SK-N-SH (cell line): ENCODE results near the gene TRIP10. TPM values are rescaled to one million over a fixed set of nuclear protein-coding genes. Genes with fewer than 3 reads are reported as not detected.

Experiments used
- CTCF ChIA-PET: fragments of 300-600, 350-600 bp; formaldehyde crosslinking; extraction: SDS; loops from one replicate; lab custom pipeline; 2021; lab: Yijun Ruan, JAX
- POLR2A ChIA-PET: fragments of 350-600 bp; sonication (Branson Sonifier 250); formaldehyde crosslinking; extraction: SDS; loops from one replicate; lab custom pipeline; 2020; ENCODE audit warnings: antibody characterized with exemption, inconsistent platforms; lab: Yijun Ruan, JAX
- DNase-seq: peaks from one replicate; pipeline ENCODE4 v3.0.0; 2012
- H2AFZ ChIP-seq: fragments of 200-600 bp; sonication (generic); 2 replicates; pipeline ENCODE4 v1.8.1; 2016; ENCODE audit warnings: antibody characterized with exemption, mild to moderate bottlenecking, low read depth
- H3F3A ChIP-seq: fragments of 200-600 bp; sonication (generic); replicated peaks from 2 replicates; pipeline ENCODE3; 2016; ENCODE audit warnings: antibody characterized with exemption, mild to moderate bottlenecking; ENCODE audit not compliant: insufficient read depth
- H3K27ac ChIP-seq, 2 experiments: fragments of 200-500 bp in 1 of 2; fragments of 200-600 bp in 1 of 2; sonication (Bioruptor generic) in 1 of 2; sonication (generic), shearing (Covaris generic) in 1 of 2; 2 replicates each; pipeline versions ENCODE4 v1.5.1 to v1.6.1; 2014 to 2016; ENCODE audit warnings: low read depth in 2 of 2, inconsistent platforms in 1 of 2, low read length in 1 of 2, mild to moderate bottlenecking in 1 of 2, mixed read lengths in 1 of 2
- H3K27me3 ChIP-seq: fragments of 200-600 bp; sonication (generic), shearing (Covaris generic); 2 replicates; pipeline ENCODE4 v1.6.1; 2016; ENCODE audit warnings: mixed run types; ENCODE audit not compliant: insufficient read depth
- H3K36me3 ChIP-seq, 2 experiments: fragments of 200-500 bp in 1 of 2; fragments of 200-600 bp in 1 of 2; sonication (Bioruptor generic) in 1 of 2; sonication (generic) in 1 of 2; replicated peaks in 1 of 2; 2 replicates each; pipeline versions ENCODE3 to v1.5.1; 2014 to 2016; ENCODE audit warnings: low read length in 1 of 2, mild to moderate bottlenecking in 1 of 2; ENCODE audit not compliant: insufficient read depth in 2 of 2, control insufficient read depth in 1 of 2
- H3K4me1 ChIP-seq, 2 experiments: fragments of 200-500 bp in 1 of 2; fragments of 200-600 bp in 1 of 2; sonication (Bioruptor generic) in 1 of 2; sonication (generic), shearing (Covaris generic) in 1 of 2; 2 replicates each; pipeline versions ENCODE4 v1.5.1 to v1.6.1; 2014 to 2016; ENCODE audit warnings: low read depth in 1 of 2, low read length in 1 of 2, mixed run types in 1 of 2; ENCODE audit not compliant: insufficient read depth in 2 of 2, control insufficient read depth in 1 of 2
- H3K4me2 ChIP-seq: fragments of 200-600 bp; sonication (generic), shearing (Covaris generic); 2 replicates; pipeline ENCODE4 v1.6.1; 2017; ENCODE audit warnings: mixed run types
- H3K4me3 ChIP-seq, 2 experiments: fragments of 200-500 bp in 1 of 2; fragments of 200-600 bp in 1 of 2; sonication (Bioruptor generic) in 1 of 2; sonication (generic), shearing (Covaris generic) in 1 of 2; 2 replicates each; pipeline versions ENCODE4 v1.5.1 to v1.8.1; 2014 to 2016; ENCODE audit warnings: low read depth in 2 of 2, inconsistent platforms in 1 of 2, low read length in 1 of 2, mild to moderate bottlenecking in 1 of 2, mixed read lengths in 1 of 2, moderate library complexity in 1 of 2
- H3K79me2 ChIP-seq: fragments of 200-600 bp; sonication (generic); 2 replicates; pipeline ENCODE4 v1.8.1; 2017; ENCODE audit warnings: mild to moderate bottlenecking; ENCODE audit not compliant: insufficient read depth
- H3K9ac ChIP-seq: fragments of 200-600 bp; sonication (generic); 2 replicates; pipeline ENCODE4 v1.6.1; 2017; ENCODE audit warnings: mixed run types
- H3K9me2 ChIP-seq: fragments of 200-600 bp; sonication (generic); 2 replicates; pipeline ENCODE4 v1.6.1; 2017; ENCODE audit warnings: mixed run types
- H3K9me3 ChIP-seq: fragments of 200-600 bp; sonication (generic); 2 replicates; pipeline ENCODE4 v1.6.1; 2017; ENCODE audit warnings: mixed run types, mild to moderate bottlenecking, moderate library complexity
- H4K20me1 ChIP-seq: fragments of 200-600 bp; sonication (generic); 2 replicates; pipeline ENCODE4 v1.6.1; 2017; ENCODE audit warnings: mild to moderate bottlenecking, mixed run types; ENCODE audit not compliant: insufficient read depth
- JUND ChIP-seq: IDR thresholded peaks from 2 replicates; pipeline ENCODE4 v1.4.0; 2012
- MEF2A ChIP-seq: IDR thresholded peaks from 2 replicates; pipeline ENCODE4 v1.4.0; 2012; ENCODE audit warnings: low read depth, borderline replicate concordance
- POLR2AphosphoS5 ChIP-seq: IDR thresholded peaks from 2 replicates; pipeline ENCODE4 v1.6.1; 2012; ENCODE audit warnings: low read depth, low read length
- RXRA ChIP-seq: IDR thresholded peaks from 2 replicates; pipeline ENCODE4 v1.4.0; 2012; ENCODE audit warnings: low read depth, mild to moderate bottlenecking, borderline replicate concordance
- SIN3A ChIP-seq: IDR thresholded peaks from 2 replicates; pipeline ENCODE4 v1.6.1; 2012; ENCODE audit warnings: low read depth, mild to moderate bottlenecking, low read length, moderate library complexity, borderline replicate concordance
- SMC3 ChIP-seq: IDR thresholded peaks from 2 replicates; pipeline ENCODE4 v1.6.1; 2012; ENCODE audit warnings: low read depth, low read length, improper control_type of control experiment
- TAF1 ChIP-seq: IDR thresholded peaks from 2 replicates; pipeline ENCODE4 v1.6.1; 2012; ENCODE audit warnings: low read depth, mild to moderate bottlenecking, low read length, moderate library complexity, borderline replicate concordance
- TCF12 ChIP-seq: IDR thresholded peaks from 2 replicates; pipeline ENCODE4 v1.4.0; 2012
- YY1 ChIP-seq: IDR thresholded peaks from 2 replicates; pipeline ENCODE4 v1.4.0; 2012; ENCODE audit warnings: low read depth, mild to moderate bottlenecking
- WGBS: methylation state at CpG from one replicate; pipeline ENCODE4 v1.1.6; 2017; ENCODE audit warnings: low lambda C conversion rate; 5-methylcytosine and 5-hydroxymethylcytosine counted together
- polyA plus RNA-seq, 3 experiments: library from polyadenylated mRNA; depleted of rRNA; stranded (reverse); fragments of >200 nt; gene quantifications; 2 replicates each; pipeline ENCODE4 v1.2.3, GENCODE V29; 2012
- TF ChIP-seq, protein P1 (sequence below): fragments of 150-350 bp; IDR thresholded peaks from 2 replicates; pipeline ENCODE4 v1.6.1; 2017; ENCODE audit warnings: antibody characterized with exemption, low read length, low read depth, borderline replicate concordance
- TF ChIP-seq, protein P2 (sequence below): IDR thresholded peaks from 2 replicates; pipeline ENCODE4 v1.4.0; 2012; ENCODE audit warnings: low read depth
- TF ChIP-seq, protein P3 (sequence below): IDR thresholded peaks from 2 replicates; pipeline ENCODE4 v1.4.0; 2012; ENCODE audit warnings: low read depth, borderline replicate concordance
- TF ChIP-seq, protein P4 (sequence below): fragments of 150-350 bp; IDR thresholded peaks from 2 replicates; pipeline ENCODE4 v1.6.1; 2016; ENCODE audit warnings: mild to moderate bottlenecking, low read depth, low read length
- TF ChIP-seq, protein P5 (sequence below): IDR thresholded peaks from 2 replicates; pipeline ENCODE4; 2012

The TRIP10 gene
- polyA plus RNA-seq, 1 of the 3 experiments (the other 2 are of a cell fraction), result 42.9 TPM

DNA sequence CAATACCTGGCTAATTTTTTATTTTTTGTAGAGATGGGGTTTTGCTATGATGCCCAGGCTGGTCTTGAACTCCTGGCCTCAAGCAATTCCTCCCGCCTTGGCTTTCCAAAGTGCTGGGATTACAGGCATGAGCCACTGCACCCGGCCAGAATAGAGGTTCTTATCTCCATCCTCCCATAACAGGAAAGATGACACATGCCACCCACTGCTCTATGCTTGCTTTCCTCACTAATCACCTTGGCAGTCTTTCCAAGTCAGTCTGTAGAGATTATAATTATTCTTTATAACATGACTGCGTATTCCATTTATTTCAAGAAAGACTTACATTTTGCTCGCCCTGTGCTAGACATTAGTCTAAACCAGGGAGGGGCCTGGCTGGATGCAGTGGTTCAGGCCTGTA lies 39.7 kb downstream of the TRIP10 start:
- TF ChIP-seq YY1 (no peak), RXRA (no peak), SMC3 (no peak), JUND (no peak), POLR2AphosphoS5 (no peak), SIN3A (no peak), TAF1 (no peak), MEF2A (no peak), TCF12 (no peak)
- TF ChIP-seq, protein P1, sequence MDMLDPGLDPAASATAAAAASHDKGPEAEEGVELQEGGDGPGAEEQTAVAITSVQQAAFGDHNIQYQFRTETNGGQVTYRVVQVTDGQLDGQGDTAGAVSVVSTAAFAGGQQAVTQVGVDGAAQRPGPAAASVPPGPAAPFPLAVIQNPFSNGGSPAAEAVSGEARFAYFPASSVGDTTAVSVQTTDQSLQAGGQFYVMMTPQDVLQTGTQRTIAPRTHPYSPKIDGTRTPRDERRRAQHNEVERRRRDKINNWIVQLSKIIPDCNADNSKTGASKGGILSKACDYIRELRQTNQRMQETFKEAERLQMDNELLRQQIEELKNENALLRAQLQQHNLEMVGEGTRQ, result no peak
- TF ChIP-seq, protein P2, sequence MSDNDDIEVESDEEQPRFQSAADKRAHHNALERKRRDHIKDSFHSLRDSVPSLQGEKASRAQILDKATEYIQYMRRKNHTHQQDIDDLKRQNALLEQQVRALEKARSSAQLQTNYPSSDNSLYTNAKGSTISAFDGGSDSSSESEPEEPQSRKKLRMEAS, result no peak
- TF ChIP-seq, protein P3, sequence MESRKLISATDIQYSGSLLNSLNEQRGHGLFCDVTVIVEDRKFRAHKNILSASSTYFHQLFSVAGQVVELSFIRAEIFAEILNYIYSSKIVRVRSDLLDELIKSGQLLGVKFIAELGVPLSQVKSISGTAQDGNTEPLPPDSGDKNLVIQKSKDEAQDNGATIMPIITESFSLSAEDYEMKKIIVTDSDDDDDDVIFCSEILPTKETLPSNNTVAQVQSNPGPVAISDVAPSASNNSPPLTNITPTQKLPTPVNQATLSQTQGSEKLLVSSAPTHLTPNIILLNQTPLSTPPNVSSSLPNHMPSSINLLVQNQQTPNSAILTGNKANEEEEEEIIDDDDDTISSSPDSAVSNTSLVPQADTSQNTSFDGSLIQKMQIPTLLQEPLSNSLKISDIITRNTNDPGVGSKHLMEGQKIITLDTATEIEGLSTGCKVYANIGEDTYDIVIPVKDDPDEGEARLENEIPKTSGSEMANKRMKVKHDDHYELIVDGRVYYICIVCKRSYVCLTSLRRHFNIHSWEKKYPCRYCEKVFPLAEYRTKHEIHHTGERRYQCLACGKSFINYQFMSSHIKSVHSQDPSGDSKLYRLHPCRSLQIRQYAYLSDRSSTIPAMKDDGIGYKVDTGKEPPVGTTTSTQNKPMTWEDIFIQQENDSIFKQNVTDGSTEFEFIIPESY, result no peak
- TF ChIP-seq, protein P4, sequence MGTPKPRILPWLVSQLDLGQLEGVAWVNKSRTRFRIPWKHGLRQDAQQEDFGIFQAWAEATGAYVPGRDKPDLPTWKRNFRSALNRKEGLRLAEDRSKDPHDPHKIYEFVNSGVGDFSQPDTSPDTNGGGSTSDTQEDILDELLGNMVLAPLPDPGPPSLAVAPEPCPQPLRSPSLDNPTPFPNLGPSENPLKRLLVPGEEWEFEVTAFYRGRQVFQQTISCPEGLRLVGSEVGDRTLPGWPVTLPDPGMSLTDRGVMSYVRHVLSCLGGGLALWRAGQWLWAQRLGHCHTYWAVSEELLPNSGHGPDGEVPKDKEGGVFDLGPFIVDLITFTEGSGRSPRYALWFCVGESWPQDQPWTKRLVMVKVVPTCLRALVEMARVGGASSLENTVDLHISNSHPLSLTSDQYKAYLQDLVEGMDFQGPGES, result no peak
- TF ChIP-seq, protein P5, sequence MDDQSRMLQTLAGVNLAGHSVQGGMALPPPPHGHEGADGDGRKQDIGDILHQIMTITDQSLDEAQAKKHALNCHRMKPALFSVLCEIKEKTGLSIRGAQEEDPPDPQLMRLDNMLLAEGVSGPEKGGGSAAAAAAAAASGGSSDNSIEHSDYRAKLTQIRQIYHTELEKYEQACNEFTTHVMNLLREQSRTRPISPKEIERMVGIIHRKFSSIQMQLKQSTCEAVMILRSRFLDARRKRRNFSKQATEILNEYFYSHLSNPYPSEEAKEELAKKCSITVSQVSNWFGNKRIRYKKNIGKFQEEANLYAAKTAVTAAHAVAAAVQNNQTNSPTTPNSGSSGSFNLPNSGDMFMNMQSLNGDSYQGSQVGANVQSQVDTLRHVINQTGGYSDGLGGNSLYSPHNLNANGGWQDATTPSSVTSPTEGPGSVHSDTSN, result no peak
- Histone ChIP-seq H3K27me3 (peaks cover 19% of the 10 kb centered on the region; the same call in 1 of the 2 replicates), H3K4me2 (no peak overlapping the region), H3K4me1 (no peaks in the 10 kb centered on the region; a peak in 1 of 4 replicates), H2AFZ (no peak overlapping the region), H3K36me3 (no peaks in the 10 kb centered on the region), H3K9me3 (no peaks in the 10 kb centered on the region), H3K9me2 (no peaks in the 10 kb centered on the region), H3K27ac (no peak overlapping the region), H3K9ac (no peak overlapping the region), H4K20me1 (no peaks in the 10 kb centered on the region), H3K79me2 (no peaks in the 10 kb centered on the region), H3F3A (peaks cover 3% of the 10 kb centered on the region), H3K4me3 (no peak overlapping the region)
- ChIA-PET CTCF (no interaction called here), POLR2A (no interaction called here)
- 3% methylated on average over 3 of the region's 4 CpGs for WGBS
- DNase-seq, result no peak
